Measurements from ENCODE around the gene UBE4A.

GRCh38 chr11:118437208-118438125, 78.1 kb downstream of the UBE4A start:
- TF ChIP-seq NFIC (IDR thresholded peaks at IDR 0.05; ENCODE audit: borderline replicate concordance): no peak
- no peak for TF ChIP-seq REST (IDR thresholded peaks at IDR 0.05; ENCODE audit: low read depth, low read length)
- no peak for TF ChIP-seq CTCF (IDR thresholded peaks at IDR 0.05)
- no peak for TF ChIP-seq YY1 (IDR thresholded peaks at IDR 0.05; ENCODE audit: low read depth)

All from SK-N-SH (cell line).